Retinal pigment epithelial cell (primary cell): Measurements from ENCODE around the gene ETFDH.
"Not testable (repeated sequence)": the region's sequence is repeated elsewhere in the genome, so short reads cannot be mapped to it uniquely, and the experiment has no call there.

Experiments
- DNase-seq: peaks from one replicate; pipeline ENCODE4 v3.0.0-alpha.2; 2010; ENCODE audit warnings: low read depth
- H3K4me3 ChIP-seq: 2 replicates; pipeline ENCODE4 v1.5.1; 2011; ENCODE audit warnings: mild to moderate bottlenecking, low read length, control low read depth, moderate library complexity
- CTCF ChIP-seq: conservative IDR thresholded peaks from 2 replicates; pipeline ENCODE4 v1.5.1; 2011; ENCODE audit warnings: low read depth, low read length, control low read depth, inconsistent platforms

ETFDH gene

DNA sequence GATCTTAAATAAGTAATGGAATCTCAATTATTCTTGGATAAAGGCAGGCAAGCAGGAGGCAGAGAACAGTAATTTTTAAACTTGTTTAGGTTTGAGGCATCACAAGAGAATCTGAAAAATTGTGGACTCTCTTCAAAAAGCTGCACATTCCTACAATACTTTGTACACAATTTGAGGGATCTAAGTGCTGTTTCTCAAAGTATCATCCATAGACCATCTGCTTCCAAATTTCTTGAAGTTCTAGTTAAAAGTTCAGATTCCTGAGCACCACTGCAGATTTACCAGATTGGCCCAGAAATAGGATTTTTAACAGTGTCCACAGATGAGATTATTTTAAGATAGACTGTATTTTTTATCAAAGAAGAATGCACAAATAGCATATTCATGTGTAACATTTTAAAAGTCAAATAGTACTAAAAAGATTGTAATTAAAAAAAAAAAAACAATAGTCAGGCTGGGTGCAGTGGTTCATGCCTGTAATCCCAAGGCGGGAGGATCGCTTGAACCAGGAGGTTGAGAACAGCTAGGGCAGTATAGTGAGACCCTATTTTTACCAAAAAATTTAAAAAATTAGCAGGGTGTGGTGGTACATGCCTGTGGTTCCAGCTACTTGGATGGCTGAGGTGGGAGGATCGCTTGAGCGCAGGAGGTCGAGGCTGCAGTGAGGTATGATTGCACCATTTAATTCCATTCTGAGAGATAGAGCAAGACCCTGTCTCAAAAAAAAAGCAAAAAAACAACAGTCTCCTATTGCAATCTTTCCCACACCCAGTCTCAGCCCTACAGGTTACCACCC, 82.5 kb downstream of the ETFDH start:
- no peak for DNase-seq
- no peak for TF ChIP-seq CTCF
- H3K4me3 ChIP-seq, result no peak overlapping the region

DNA sequence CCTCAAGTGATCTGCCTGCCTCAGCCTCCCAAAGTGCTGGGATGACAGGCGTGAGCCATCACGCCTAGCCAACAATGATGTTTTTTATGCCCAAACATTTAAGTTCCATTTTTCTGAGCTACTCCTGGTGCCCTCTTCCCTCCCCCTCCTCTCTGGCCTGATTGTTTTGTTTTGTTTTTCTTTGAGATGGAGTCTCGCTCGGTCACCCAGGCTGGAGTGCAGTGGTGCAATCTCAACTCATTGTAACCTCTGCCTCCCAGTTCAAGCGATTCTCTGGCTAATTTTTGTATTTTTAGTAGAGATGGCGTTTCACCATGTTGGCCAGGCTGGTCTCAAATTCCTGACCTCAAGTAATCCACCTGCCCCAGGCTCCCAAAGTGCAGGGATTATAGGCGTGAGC, 83.7 kb downstream of the ETFDH start:
- not testable (repeated sequence) for DNase-seq, H3K4me3 ChIP-seq

- H3K4me3 ChIP-seq, result no peak overlapping the region
- no peak for DNase-seq
- no peak for TF ChIP-seq CTCF
Observed at GRCh38 chr4:158756588-158756987, 84.5 kb downstream of the ETFDH start.

GRCh38 chr4:158758142-158758541, 86.0 kb downstream of the ETFDH start:
- TF ChIP-seq CTCF, result no peak
- no peak for DNase-seq
- H3K4me3 ChIP-seq, result no peak overlapping the region

DNA sequence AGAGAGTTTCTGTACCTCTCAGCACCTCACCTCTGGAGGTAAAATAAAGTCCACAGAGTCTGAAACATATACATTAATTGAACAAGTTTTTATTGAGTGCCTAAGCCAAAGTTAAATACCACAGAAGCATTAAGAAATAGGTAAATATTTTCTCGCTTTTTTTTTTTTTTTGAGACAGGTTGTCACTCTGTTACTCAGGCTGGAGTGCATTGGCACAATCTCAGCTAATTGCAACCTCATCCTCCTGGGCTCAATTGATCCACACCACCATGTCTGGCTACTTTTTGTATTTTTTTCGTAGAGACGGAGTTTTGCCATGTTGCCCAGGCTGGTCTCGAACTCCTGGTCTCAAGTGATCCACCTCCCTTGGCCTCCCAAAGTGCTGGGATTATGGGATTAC, 86.6 kb downstream of the ETFDH start:
- H3K4me3 ChIP-seq, result no peak overlapping the region
- no peak for DNase-seq
- TF ChIP-seq CTCF, result no peak
